ENCODE results near the gene MEGF10. TPM values are rescaled to one million over a fixed set of nuclear protein-coding genes. Genes with fewer than 3 reads are reported as not detected.

MEGF10 gene
- not detected in 5 replicates for total RNA-seq (2022; extraction: Qiagen RNA extraction; ENCODE audit: low read depth)

GRCh38 chr5:127290019-127290945, at the start of gene MEGF10:
Gene MEGF10 (plus strand): TSS chr5:127290796. CDS start chr5:127331309, 40,513 bp downstream.

Other genes starting within 250 kb of the MEGF10 start
- gene C5orf63, start 217.3 kb upstream of the MEGF10 start, total RNA-seq (2022; extraction: Qiagen RNA extraction; ENCODE audit: low read depth), result 3.3 to 4.4 TPM (median 3.7 TPM) in 5 replicates
- 44.7 to 51.4 TPM (median 51.1 TPM) in 5 replicates for gene PRRC1, start 226.8 kb downstream of the MEGF10 start, total RNA-seq (2022; extraction: Qiagen RNA extraction; ENCODE audit: low read depth)

Data from A549 treated with CpdA at 1 μM for 4 hours (cell line).